ENCODE measurements around the gene KMT2A.
"Not testable (repeated sequence)": the region's sequence is repeated elsewhere in the genome, so short reads cannot be mapped to it uniquely, and the experiment has no call there.

KMT2A gene

GRCh38 chr11:118435893-118436624, at the start of gene KMT2A:
Gene KMT2A, plus strand, starts transcription at chr11:118436492. Its CDS starts 21 bp downstream, at chr11:118436513.
- peak; percentile 99 for DNase-seq
- in situ Hi-C loops (cut with MboI; ENCODE audit: low pct_unique_long_range_greater_than_20kb, low sequenced_read_pairs): no loop called here

- no peak for DNase-seq
- in situ Hi-C loops (cut with MboI; ENCODE audit: low pct_unique_long_range_greater_than_20kb, low sequenced_read_pairs): no loop called here
Observed at GRCh38 chr11:118396097-118396501, 40.2 kb upstream of the KMT2A start.

GRCh38 chr11:118397448-118397847, 38.8 kb upstream of the KMT2A start:
- in situ Hi-C loops (cut with MboI; ENCODE audit: low pct_unique_long_range_greater_than_20kb, low sequenced_read_pairs): no loop called here
- no peak for DNase-seq

GRCh38 chr11:118398791-118399559, 37.3 kb upstream of the KMT2A start:
- no peak for DNase-seq
- in situ Hi-C loops (cut with MboI; ENCODE audit: low pct_unique_long_range_greater_than_20kb, low sequenced_read_pairs): no loop called here

GRCh38 chr11:118401151-118401879, 35.0 kb upstream of the KMT2A start, which contains the start of gene ATP5MG:
Gene ATP5MG, plus strand, starts transcription at chr11:118401606. Its CDS starts 60 bp downstream, at chr11:118401666.
- peak; percentile 97 for DNase-seq
- in situ Hi-C loops (cut with MboI; ENCODE audit: low pct_unique_long_range_greater_than_20kb, low sequenced_read_pairs): no loop called here

- in situ Hi-C loops (cut with MboI; ENCODE audit: low pct_unique_long_range_greater_than_20kb, low sequenced_read_pairs): no loop called here
- DNase-seq: no peak
Observed at GRCh38 chr11:118401880-118402590, 34.3 kb upstream of the KMT2A start.

GRCh38 chr11:118402594-118402993, 33.7 kb upstream of the KMT2A start:
- in situ Hi-C loops (cut with MboI; ENCODE audit: low pct_unique_long_range_greater_than_20kb, low sequenced_read_pairs); DNase-seq: not testable (repeated sequence)

- DNase-seq: no peak
- in situ Hi-C loops (cut with MboI; ENCODE audit: low pct_unique_long_range_greater_than_20kb, low sequenced_read_pairs): no loop called here
Observed at GRCh38 chr11:118406599-118407166, 29.6 kb upstream of the KMT2A start.

GRCh38 chr11:118410055-118410745, 26.1 kb upstream of the KMT2A start:
- in situ Hi-C loops (cut with MboI; ENCODE audit: low pct_unique_long_range_greater_than_20kb, low sequenced_read_pairs): no loop called here
- DNase-seq: no peak

GRCh38 chr11:118411530-118411929, 24.8 kb upstream of the KMT2A start:
- in situ Hi-C loops (cut with MboI; ENCODE audit: low pct_unique_long_range_greater_than_20kb, low sequenced_read_pairs): no loop called here
- no peak for DNase-seq

- DNase-seq: no peak
- in situ Hi-C loops (cut with MboI; ENCODE audit: low pct_unique_long_range_greater_than_20kb, low sequenced_read_pairs): no loop called here
Observed at GRCh38 chr11:118412921-118413320, 23.4 kb upstream of the KMT2A start.

GRCh38 chr11:118415062-118415738, 21.1 kb upstream of the KMT2A start:
- peak; percentile 94 for DNase-seq
- in situ Hi-C loops (cut with MboI; ENCODE audit: low pct_unique_long_range_greater_than_20kb, low sequenced_read_pairs): no loop called here

- in situ Hi-C loops (cut with MboI; ENCODE audit: low pct_unique_long_range_greater_than_20kb, low sequenced_read_pairs): no loop called here
Observed at GRCh38 chr11:118415739-118416068, 20.6 kb upstream of the KMT2A start.

GRCh38 chr11:118416900-118417299, 19.4 kb upstream of the KMT2A start:
- in situ Hi-C loops (cut with MboI; ENCODE audit: low pct_unique_long_range_greater_than_20kb, low sequenced_read_pairs): not testable (repeated sequence)

More at GRCh38 chr11:118415739-118416068, 20.6 kb upstream of the KMT2A start:
- DNase-seq: peak; percentile 71

GRCh38 chr11:118417801-118418200, 18.5 kb upstream of the KMT2A start:
- in situ Hi-C loops (cut with MboI; ENCODE audit: low pct_unique_long_range_greater_than_20kb, low sequenced_read_pairs): no loop called here

More at GRCh38 chr11:118416900-118417299, 19.4 kb upstream of the KMT2A start:
- DNase-seq: not testable (repeated sequence)

GRCh38 chr11:118418766-118419165, 17.5 kb upstream of the KMT2A start:
- no peak for DNase-seq
- in situ Hi-C loops (cut with MboI; ENCODE audit: low pct_unique_long_range_greater_than_20kb, low sequenced_read_pairs): no loop called here

More at GRCh38 chr11:118417801-118418200, 18.5 kb upstream of the KMT2A start:
- DNase-seq: no peak

- DNase-seq: peak; percentile 34
- in situ Hi-C loops (cut with MboI; ENCODE audit: low pct_unique_long_range_greater_than_20kb, low sequenced_read_pairs): no loop called here
Observed at GRCh38 chr11:118427707-118428106, 8.6 kb upstream of the KMT2A start.

- in situ Hi-C loops (cut with MboI; ENCODE audit: low pct_unique_long_range_greater_than_20kb, low sequenced_read_pairs): no loop called here
- DNase-seq: no peak
Observed at GRCh38 chr11:118430956-118431355, 5.3 kb upstream of the KMT2A start.
